Psoas muscle (tissue), 8 donors: Measurements from ENCODE around the gene MXD1. TPM values are rescaled to one million over a fixed set of nuclear protein-coding genes. Genes with fewer than 3 reads are reported as not detected.

Experiments
- ATAC-seq, 4 donors: fragments of 200-7000 bp; cut with Tn5 transposase; one replicate each; pipeline ENCODE4 v1.9.1; 2020; ENCODE audit warnings: moderate library complexity in 3 of 4, mild to moderate bottlenecking in 2 of 4
- DNase-seq, 2 donors: peaks; one replicate each; pipeline ENCODE4 v3.0.0-alpha.2; 2020
- H3K27ac ChIP-seq: fragments of 200-600 bp; one replicate; pipeline ENCODE4 v1.8.0; 2022
- H3K27me3 ChIP-seq, 3 donors: fragments of 200-600 bp in 1 of 3; one replicate each; pipeline versions ENCODE4 v1.6.1 to v1.8.0; 2013 to 2022; ENCODE audit warnings: low read length in 2 of 3, mild to moderate bottlenecking in 2 of 3, moderate library complexity in 1 of 3; ENCODE audit not compliant: insufficient read depth in 3 of 3
- H3K36me3 ChIP-seq, 2 donors: fragments of 200-600 bp in 1 of 2; one replicate each; pipeline versions ENCODE4 v1.6.1 to v1.8.0; 2013 to 2022; ENCODE audit warnings: low read depth in 1 of 2, mild to moderate bottlenecking in 1 of 2, moderate library complexity in 1 of 2; ENCODE audit not compliant: insufficient read depth in 1 of 2
- H3K4me1 ChIP-seq: fragments of 200-600 bp; one replicate; pipeline ENCODE4 v1.8.0; 2022
- H3K4me3 ChIP-seq: fragments of 200-600 bp; one replicate; pipeline ENCODE4 v1.8.0; 2022; ENCODE audit warnings: mild to moderate bottlenecking
- H3K9me3 ChIP-seq: fragments of 200-600 bp; one replicate; pipeline ENCODE4 v1.8.0; 2022
- WGBS, 3 donors: extraction: QIAGEN DNeasy Blood & Tissue Kit; methylation state at CpG; one replicate each; pipeline versions ENCODE4 v1.1.6 to v1.1.7; 2013; 5-methylcytosine and 5-hydroxymethylcytosine counted together
- intact Hi-C, 2 donors: fragments of 100-400 bp; cut with DNase I; formaldehyde crosslinking; loops; one replicate each; pipeline versions ENCODE4 v1.11.0 to v1.14.2; 2022
- polyA plus RNA-seq, 3 donors: library from polyadenylated mRNA; stranded (reverse); fragments of 200-250 nt; gene quantifications; one replicate each; pipeline ENCODE4 v1.2.3, GENCODE V29; 2013
- total RNA-seq, 4 donors: library from RNA; stranded (reverse); fragmentation: NEBNext Ultra II Directional in 2 of 4; extraction: Animal tissue kit (Norgen Biotek cat#: 25700) in 2 of 4; gene quantifications; one replicate each; pipeline versions ENCODE4 v1.2.1 to v1.2.4, GENCODE V29; 2021 to 2023
- TF ChIP-seq, protein P1 (sequence below): fragments of 200-600 bp; IDR thresholded peaks from one replicate; pipeline ENCODE4 v1.8.0; 2022; ENCODE audit warnings: antibody characterized with exemption
- donor health status: healthy with polysubstance abuse.
- donor health status: DM: no; HTN: no; CAD: no; lungs with moderate emphysema.
- donor health status: Bipolar disorder and iron deficiency.
- donor health status: healthy.
- donor health status: DM: yes; HTN: yes; CAD: no.
- donor health status: DM: no; HTN: no; CAD: no.
- donor health status: DM: no; HTN: no; CAD: no.
- donor health status: DM: yes; HTN: yes; CAD: no.

The MXD1 gene
- total and polyA plus RNA-seq, 7 donors, result 2.8 to 11.9 (median 6.4) TPM

- TF ChIP-seq, protein P1, sequence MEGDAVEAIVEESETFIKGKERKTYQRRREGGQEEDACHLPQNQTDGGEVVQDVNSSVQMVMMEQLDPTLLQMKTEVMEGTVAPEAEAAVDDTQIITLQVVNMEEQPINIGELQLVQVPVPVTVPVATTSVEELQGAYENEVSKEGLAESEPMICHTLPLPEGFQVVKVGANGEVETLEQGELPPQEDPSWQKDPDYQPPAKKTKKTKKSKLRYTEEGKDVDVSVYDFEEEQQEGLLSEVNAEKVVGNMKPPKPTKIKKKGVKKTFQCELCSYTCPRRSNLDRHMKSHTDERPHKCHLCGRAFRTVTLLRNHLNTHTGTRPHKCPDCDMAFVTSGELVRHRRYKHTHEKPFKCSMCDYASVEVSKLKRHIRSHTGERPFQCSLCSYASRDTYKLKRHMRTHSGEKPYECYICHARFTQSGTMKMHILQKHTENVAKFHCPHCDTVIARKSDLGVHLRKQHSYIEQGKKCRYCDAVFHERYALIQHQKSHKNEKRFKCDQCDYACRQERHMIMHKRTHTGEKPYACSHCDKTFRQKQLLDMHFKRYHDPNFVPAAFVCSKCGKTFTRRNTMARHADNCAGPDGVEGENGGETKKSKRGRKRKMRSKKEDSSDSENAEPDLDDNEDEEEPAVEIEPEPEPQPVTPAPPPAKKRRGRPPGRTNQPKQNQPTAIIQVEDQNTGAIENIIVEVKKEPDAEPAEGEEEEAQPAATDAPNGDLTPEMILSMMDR, result no peak
- Histone ChIP-seq H3K27ac (no peak overlapping the region), H3K27me3 (no peaks in the 10 kb centered on the region), H3K9me3 (no peaks in the 10 kb centered on the region), H3K4me1 (peaks cover 18% of the 10 kb centered on the region), H3K4me3 (no peak overlapping the region), H3K36me3 (peaks cover 8 to 74% of the 10 kb centered on the region in 2 donors)
- ATAC-seq, result no peak
- 97 to 98% (median 98%) methylated on average over 5 of the region's 5 CpGs for WGBS, 3 donors
- intact Hi-C loops, result no loop called here
- no peak for DNase-seq
Observed at GRCh38 chr2:69935011-69935410, 20.1 kb downstream of the MXD1 start.

GRCh38 chr2:69936906-69937305, 22.0 kb downstream of the MXD1 start:
- ATAC-seq, result no peak
- 80 to 82% (median 80%) methylated on average over 11 of the region's 11 CpGs for WGBS, 3 donors
- H3K4me1 ChIP-seq, result peaks cover 14% of the 10 kb centered on the region
- DNase-seq, result no peak
- TF ChIP-seq, protein P1, result no peak
- no peaks in the 10 kb centered on the region for H3K27me3 ChIP-seq
- no peaks in the 10 kb centered on the region for H3K9me3 ChIP-seq
- peaks cover 11 to 92% of the 10 kb centered on the region in 2 donors for H3K36me3 ChIP-seq
- no peak overlapping the region for H3K4me3 ChIP-seq
- H3K27ac ChIP-seq, result no peak overlapping the region
- intact Hi-C loops, result no loop called here

- TF ChIP-seq, protein P1, result no peak
- no peak for ATAC-seq
- no peaks in the 10 kb centered on the region for H3K27me3 ChIP-seq
- no peaks in the 10 kb centered on the region for H3K9me3 ChIP-seq
- peaks cover 11 to 98% of the 10 kb centered on the region in 2 donors for H3K36me3 ChIP-seq
- 93 to 96% (median 95%) methylated on average over 14 of the region's 14 CpGs for WGBS, 3 donors
- H3K27ac ChIP-seq, result no peak overlapping the region
- intact Hi-C loops, result no loop called here
- no peak overlapping the region for H3K4me3 ChIP-seq
- H3K4me1 ChIP-seq, result peaks cover 5% of the 10 kb centered on the region
- DNase-seq, result no peak
Observed at GRCh38 chr2:69937968-69938367, 23.1 kb downstream of the MXD1 start.

DNA sequence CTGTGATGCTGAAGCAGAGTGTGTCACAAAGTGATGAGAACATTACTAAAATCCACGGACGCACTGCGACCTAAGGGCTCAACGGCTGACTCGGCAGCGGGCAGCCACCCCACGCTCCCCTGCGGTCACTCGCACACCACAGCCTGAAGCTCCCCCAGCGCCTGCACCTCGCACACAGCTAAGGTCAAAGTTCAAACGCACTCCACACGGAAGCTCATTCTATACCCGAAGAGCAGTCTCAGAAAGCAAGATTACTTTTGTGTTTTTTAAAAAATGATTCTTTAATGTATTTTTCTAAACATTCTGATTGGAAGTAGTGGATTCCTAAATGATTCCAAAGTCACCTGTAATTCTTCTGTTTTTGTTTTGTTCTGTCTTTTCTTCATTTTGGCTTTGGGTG, 24.8 kb downstream of the MXD1 start:
- Histone ChIP-seq H3K4me3 (no peak overlapping the region), H3K9me3 (no peaks in the 10 kb centered on the region), H3K27ac (no peak overlapping the region), H3K4me1 (no peaks in the 10 kb centered on the region), H3K27me3 (no peaks in the 10 kb centered on the region), H3K36me3 (peaks cover 11 to 90% of the 10 kb centered on the region in 2 donors)
- TF ChIP-seq, protein P1, result no peak
- no peak for DNase-seq
- no peak for ATAC-seq
- intact Hi-C loops, result no loop called here
- 78 to 79% (median 79%) methylated on average over 14 of the region's 14 CpGs for WGBS, 3 donors

DNA sequence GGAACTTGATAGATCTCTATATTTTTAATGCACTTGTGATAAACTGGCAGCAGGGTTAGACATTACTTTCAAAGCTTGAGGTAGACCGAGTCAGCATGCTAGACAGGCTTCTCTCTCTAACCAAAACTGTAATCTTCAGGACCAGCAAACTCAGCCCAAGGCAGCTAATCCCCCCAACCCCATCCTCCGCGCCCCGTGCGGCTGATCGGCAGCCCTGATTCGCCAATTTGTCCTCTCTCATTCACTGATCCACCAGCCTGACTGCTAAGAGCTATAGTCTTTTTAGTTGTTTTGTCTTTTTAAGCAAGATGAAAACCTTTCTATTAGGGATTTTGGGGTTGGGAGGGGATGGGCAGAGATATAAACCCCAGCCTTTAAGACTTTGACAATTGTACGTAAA, 25.8 kb downstream of the MXD1 start:
- intact Hi-C loops, result no loop called here
- WGBS, 3 donors, result 91 to 95% (median 91%) methylated on average over 8 of the region's 8 CpGs
- TF ChIP-seq, protein P1, result no peak
- H3K4me3 ChIP-seq, result no peak overlapping the region
- no peaks in the 10 kb centered on the region for H3K27me3 ChIP-seq
- peaks cover 5 to 81% of the 10 kb centered on the region in 2 donors for H3K36me3 ChIP-seq
- no peak for ATAC-seq
- no peak for DNase-seq
- no peaks in the 10 kb centered on the region for H3K9me3 ChIP-seq
- no peak overlapping the region for H3K27ac ChIP-seq
- H3K4me1 ChIP-seq, result no peaks in the 10 kb centered on the region
